Measurements from ENCODE around the gene LSAMP.
"Not testable (repeated sequence)": the region's sequence is repeated elsewhere in the genome, so short reads cannot be mapped to it uniquely, and the experiment has no call there.

The LSAMP gene

DNA sequence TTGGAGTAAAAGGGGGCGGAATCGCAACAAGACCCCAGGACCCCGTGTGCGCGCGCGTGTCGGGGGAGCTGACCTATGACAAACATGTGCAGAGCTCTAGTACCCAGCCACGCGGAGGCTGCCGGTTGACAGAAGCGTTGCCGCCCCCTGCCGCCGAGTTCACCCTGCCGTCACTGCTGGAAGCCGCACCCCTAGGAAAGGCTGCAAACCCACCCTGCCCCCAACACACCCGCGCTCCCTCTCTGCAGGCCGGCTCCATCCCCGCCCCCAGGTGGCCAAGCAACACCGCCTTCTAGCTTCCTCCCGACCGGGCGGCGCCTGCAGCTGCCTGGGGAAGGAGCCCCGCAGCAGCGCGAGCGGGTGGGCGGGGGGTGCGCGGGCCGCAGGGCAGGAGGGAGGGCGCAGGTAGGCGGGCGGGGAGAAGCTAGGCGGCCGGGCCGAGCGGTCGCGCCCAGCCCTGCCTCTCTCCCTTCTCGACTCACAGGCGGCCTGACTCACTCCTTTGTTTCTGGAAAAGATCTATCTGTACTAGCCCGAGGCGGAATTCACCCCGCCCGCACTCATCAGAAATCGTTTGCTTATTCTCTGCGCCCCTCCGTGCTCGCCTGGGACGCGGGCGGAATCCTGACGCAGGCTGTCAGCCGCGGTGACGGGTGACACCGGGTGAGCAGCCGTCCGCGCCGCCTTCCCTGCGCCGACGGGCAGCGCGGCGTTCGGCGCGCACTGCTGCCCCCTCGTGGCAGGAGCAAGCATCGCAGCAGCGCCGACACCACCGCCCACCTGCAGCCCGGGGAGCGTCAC lies 661.1 kb downstream of the LSAMP start:
- peak; percentile 87 to 93 for DNase-seq

DNA sequence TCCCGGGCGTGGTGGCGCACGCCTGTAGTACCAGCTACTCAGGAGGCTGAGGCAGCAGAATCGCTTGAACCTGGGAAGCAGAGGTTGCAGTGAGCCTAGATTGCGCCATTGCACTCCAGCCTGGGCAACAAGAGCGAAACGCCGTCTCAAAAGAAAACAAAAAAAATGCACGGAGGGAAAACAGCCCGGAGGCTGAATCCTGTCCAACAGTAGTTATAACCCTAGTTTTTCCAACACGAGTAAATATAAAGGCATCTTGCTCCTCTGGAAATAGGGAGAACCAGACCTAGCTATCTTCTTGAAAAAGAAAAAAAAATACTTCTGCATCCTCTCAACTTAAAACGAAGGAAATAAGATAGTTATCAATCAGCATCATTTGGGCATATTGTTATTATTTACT lies 661.9 kb downstream of the LSAMP start:
- not testable (repeated sequence) for DNase-seq

DNA sequence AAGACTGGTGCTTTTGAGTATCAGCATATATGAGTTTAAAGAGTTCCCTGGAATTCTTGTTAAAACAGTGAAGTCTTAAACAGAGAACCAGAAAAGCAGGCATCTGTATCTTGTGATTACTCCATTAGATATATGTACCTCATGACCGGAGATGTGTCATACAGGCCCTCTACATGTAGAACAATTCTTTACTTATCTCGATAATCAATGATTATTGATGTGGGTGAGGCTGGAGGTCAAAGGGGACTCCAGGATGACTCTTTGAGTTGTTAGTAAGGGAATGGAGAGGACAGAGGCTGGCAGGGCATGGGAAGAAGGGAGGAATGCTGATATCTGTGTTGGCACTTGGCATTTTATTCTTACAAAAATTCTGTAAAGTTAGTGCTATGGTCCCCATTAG lies 666.3 kb downstream of the LSAMP start:
- DNase-seq = no peak

DNA sequence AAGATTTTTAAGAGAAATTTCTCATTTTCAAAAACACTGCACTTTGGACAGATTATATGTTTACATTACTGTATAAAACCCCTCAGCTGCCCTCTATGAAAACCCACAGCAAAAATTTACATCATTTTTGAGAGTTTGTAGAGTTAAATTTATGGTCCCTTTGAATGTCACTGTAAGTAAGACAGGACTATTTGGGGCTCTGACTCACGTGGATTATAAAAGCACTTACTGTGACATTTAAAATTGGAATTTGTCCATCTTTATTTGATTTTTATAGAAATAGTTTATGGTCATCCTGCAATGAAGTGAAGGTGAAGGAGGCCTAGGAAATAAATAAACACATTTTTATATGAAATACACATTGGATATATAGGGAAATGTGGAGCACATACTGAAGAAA lies 672.3 kb downstream of the LSAMP start:
- no peak for DNase-seq

DNA sequence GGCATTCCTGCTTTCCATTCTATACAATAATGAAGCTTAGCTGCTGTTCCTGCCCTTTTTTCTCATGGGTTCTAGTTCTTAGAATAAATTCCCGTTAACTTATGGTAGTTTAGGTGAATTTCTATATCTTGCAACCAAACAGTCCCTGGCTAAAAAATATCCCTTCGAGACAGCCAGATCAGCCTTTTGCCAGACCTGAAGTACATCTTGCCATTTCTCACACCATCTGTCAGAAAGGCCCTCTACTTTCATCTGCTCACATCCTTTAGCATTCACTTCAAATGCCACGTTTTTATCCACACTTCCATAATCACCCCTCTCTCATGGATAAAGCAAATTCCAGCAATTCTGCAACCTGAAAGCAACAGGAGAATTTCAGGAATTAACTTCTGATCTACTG lies 676.6 kb downstream of the LSAMP start:
- no peak for DNase-seq

DNA sequence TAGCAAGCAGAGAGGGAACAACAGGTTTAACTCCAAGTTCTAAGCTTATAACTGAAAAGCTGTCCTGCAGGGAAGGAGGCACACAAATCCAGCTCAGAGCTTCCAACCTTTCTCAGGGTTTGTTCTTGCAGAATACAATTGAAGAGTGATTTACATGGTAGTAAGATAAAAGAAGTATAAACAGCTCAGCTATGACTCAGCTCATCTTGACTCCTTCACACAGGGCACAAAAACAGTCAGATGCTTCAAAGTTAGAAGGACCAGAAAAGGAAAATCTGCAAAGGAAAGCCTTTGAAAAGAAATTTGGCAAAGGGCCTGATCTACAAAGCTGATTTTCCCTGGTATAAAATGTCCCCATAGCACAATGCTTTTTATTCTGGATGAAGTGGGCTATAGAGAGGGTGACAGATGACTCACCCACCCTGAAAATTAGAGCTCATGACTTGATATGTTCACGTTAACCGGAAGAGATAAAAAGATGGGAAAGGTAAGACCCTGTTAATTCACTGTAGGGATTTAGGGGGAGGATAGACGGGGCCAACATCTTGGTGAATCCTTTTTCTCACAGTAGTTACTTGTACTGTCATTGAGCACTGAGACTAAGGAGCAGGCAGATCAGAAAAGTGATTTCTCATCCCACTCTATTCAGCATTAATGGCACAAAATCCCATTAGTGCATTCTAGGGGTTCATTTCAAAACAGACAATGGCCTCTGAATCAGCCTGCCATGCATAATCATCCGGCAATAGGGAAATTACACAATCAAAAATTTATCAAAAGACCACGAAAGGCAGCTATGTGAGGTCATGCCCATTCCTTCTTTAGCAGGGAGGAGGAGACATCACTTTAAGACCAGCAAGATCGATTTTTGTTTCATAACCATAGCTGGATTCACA lies 678.5 kb downstream of the LSAMP start:
- DNase-seq = no peak

DNA sequence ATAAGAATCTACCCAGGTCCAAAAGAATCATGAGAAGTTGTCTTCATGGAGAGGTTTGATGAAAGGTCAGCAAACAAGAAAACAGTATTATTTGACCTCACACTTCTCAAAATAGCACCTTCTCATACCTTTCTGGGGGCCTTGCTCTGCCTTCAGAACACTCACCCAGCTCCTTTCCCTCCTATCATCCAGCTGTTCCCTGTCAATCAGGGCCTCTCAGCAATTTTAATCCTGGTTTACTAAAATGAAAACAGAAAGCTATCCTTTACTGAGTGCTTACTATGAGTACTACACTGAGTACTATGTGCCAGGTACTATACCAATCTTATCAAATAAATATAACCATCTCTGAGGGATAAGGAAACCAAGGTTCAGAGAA lies 683.4 kb downstream of the LSAMP start:
- no peak for DNase-seq

DNA sequence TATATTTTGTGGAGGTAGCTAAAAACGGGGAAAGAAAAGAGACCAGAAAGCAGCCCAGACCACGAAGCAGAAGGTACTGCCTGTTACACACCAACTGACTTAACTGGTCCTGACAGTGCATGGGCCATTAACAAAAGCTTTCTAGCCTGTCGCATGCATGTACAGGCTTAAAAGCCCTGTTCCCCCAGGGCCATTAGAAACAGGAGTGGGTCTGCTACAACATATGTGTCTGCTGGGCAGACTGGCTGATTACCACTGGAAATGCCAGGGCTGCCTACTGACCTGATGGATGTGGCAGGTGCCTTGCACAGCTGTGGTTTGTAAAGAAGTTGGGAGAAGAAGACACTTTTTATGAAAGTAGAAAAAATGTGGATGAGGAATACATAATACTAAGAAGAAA lies 684.6 kb downstream of the LSAMP start:
- peak; percentile 38 to 55 for DNase-seq

DNA sequence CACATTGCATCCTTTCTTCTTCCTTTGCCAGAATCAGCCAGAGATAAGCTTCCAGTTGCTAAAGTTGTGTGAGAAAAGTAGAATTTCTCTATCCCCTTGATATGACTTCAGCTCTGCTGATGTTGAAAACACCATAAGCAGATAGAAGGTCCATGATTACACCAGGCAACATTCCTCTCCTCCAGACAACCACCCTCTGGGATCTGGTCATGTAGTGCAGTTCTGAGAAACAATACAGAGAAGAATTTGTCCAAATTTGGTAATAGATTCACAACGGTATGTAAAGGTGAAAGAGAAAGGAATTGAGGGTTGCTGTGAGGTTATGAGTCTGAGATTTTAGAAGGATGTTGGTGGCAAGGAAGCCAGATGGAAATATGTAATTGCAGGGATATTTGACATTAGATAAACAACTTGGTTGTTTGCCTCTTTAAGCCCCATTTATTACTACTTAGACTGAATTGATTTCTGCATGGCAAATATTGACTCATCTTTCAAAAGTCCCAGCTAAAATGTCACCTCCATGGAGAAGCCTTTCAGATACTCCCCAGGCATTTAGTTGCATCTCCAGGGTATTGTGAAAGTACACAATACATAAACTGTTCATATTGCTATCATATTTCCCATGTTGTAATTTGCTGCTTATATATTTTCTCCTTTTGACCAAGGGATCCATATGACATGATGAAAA lies 687.1 kb downstream of the LSAMP start:
- no peak for DNase-seq

DNA sequence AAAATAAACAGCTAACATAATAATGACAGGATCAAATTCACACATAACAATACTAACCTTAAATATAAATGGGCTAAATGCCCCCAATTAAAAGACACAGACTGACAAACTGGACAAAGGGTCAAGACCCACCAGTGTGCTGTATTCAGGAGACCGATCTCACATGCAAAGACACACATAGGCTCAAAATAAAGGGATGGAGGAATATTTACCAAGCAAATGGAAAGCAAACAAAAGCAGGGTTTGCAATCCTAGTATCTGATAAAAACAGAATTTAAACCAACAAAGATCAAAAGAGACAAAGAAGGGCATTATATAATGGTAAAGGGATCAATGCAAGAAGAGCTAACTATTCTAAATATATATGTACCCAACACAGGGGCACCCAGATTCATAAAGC lies 692.3 kb downstream of the LSAMP start:
- not testable (repeated sequence) for DNase-seq
